ENCODE measurements around the gene PNMA8A.

- TF ChIP-seq CTCF (IDR thresholded peaks at IDR 0.05; ENCODE audit: low read length): no peak
- TF ChIP-seq EZH2 (IDR thresholded peaks at IDR 0.05; ENCODE audit: borderline replicate concordance, low read length): no peak
These were observed 15.9 kb upstream of the PNMA8A start for GRCh38 chr19:46487178-46487801.
